Measurements from ENCODE around the gene DEFB125.
"Not testable (repeated sequence)": the region's sequence is repeated elsewhere in the genome, so short reads cannot be mapped to it uniquely, and the experiment has no call there.

DEFB125 gene, protein sequence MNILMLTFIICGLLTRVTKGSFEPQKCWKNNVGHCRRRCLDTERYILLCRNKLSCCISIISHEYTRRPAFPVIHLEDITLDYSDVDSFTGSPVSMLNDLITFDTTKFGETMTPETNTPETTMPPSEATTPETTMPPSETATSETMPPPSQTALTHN

DNA sequence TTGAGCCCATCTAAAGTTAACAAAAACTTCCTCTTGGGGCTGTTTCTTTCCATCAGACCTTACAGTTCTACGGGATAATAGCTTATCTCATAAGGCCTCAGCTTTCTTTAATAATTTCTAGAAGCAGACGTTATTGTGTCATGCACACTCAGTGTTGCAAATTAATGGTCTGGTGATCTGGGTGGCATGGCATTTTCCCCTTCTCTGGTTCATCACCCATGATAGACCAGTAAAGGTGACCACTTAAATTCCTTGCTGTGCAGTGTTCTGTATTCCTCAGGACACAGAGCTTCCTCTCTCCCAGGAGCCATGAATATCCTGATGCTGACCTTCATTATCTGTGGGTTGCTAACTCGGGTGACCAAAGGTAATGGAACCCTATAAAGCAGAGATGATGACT is at the start of gene DEFB125:
Gene DEFB125, plus strand, starts transcription at position 272 of the 400 bp plus-strand sequence. Its CDS starts 38 bp downstream, at position 310.
- in situ Hi-C loops (cut with HindIII; ENCODE audit: low sequenced_read_pairs), result no loop called here

DNA sequence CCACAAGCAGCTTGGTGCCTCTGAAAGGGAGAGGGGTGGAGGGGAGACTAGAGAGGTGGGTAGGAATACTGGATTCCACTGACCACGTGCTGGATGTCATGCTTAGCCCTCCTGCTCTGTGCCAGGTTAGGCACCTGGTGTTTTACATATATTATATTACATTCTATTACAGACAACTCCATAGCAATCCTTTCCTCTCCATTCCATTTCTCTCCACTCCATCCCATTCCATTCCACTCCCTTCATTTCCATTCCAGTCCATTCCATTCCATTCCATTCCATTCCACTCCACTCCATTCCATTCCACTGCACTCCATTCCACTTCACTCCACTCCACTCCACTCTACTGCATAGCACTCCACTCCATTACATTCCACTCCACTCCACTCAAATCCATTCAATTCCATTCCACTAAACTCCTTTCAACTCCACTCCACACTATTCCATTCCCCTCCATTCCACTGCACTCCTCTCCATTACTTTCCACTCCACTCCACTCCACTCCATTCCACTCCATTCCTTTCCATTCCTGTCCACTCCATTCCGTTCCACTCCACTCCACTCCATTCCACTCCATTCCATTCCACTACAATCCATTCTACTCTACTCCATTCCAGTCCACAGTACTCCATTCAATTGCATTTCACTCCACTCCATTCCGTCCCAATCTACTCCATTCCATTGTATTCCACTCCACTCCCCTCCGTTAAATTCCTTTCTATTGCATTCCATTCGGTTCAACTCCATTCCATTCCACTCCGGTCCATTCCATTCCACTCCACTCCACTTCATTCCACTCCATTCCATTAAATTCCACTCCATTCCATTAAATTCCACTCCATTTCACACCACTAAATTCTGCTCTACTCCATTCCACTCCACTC is 27.2 kb upstream of the DEFB125 start:
- in situ Hi-C loops (cut with HindIII; ENCODE audit: low sequenced_read_pairs), result no loop called here

DNA sequence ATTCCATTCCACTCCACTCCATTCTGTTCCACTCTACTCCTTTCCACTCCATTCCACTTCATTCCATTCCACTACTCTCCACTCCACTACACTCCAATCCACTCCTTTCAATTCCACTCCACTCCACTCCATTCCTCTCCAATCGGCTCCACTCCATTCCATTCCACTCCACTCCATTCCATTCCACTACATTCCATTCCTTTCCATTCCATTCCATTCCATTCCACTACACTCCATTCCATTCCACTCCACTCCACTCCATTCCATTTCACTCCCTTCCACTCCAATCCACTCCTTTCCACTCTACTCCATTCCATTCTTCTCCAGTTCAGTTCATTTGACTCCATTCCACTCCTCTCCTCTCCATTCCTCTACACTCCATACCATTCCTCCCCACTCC is 26.2 kb upstream of the DEFB125 start:
- in situ Hi-C loops (cut with HindIII; ENCODE audit: low sequenced_read_pairs), result no loop called here

DNA sequence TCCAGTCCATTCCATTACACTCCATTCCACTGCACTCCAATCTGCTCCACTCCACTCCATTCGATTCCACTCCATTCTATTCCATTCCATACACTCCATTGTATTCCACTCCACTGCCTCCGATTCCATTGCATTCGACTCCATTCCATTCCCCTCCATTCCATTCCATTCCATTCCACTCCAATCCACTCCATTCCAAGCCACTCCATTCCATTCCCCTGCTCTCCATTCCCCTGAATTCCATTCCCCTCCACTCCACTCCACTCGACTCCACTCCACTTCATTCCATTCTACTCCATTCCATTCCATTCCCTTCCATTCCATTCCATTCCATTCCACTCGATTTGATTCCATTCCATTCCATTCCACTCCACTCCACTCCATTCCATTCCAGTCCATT is 25.7 kb upstream of the DEFB125 start:
- in situ Hi-C loops (cut with HindIII; ENCODE audit: low sequenced_read_pairs), result no loop called here

DNA sequence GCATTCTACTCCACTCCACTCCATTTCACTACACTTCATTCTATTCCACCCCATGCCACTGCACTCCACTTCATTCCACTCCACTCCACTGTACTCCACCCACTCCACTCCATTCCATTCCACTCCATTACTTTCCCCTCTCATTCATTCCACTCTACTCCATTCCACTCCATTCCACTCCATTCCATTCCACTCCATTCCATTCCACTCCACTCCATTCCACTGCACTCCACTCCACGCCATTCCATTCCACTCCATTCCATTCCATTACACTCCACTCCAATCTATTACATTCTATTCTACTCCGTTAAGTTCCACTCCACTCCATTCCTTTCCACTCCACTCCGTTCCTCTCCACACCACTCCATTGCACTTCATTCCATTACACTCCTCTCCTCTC is 25.0 kb upstream of the DEFB125 start:
- in situ Hi-C loops (cut with HindIII; ENCODE audit: low sequenced_read_pairs), result no loop called here

DNA sequence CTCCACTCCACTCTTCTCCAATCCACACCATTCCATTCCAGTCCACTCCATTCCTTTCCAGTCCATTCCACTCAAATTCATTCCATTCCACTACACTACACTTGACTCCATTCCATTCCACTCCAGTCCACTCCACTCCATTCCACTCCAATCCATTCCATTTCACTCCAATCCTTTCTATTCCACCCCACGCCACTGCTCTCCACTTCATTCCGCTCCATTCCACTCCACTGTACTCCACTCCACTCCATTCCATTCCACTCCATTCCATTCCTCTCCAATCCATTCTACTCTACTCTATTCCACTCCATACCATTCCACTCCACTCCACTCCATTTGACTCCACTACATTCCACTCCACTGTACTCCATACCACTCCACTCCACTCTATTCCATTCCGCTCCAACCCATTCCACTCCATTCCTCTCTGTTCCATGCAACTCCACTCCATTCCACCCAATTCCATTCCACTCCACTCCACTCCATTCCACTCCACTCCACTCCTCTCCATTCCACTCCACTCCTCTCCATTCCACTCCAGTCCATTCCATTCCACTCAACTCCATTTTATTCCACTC is 23.4 kb upstream of the DEFB125 start:
- in situ Hi-C loops (cut with HindIII; ENCODE audit: low sequenced_read_pairs), result no loop called here

DNA sequence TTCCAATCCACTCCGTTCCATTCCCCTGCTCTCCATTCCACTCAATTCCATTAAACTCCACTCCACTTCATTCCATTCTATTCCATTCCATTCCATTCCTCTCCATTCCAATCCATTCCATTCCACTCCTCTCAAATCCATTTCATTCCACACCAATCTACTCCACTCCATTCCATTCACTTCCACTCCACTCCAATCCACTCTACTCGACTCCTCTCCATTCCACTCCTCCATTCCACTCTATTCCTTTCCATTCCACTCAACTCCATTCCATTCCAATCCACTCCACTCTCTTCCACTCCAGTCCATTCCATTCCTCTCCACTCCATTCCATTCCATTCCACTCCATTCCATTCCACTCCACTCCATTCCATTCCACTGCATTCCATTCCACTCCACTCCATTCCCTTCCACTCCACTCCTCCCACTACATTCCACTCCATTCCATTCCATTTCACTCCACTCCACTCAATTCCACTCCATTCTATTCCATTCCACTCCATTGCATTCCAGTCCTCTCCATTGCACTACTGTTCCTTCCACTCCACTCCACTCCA is 22.6 kb upstream of the DEFB125 start:
- in situ Hi-C loops (cut with HindIII; ENCODE audit: low sequenced_read_pairs), result no loop called here

DNA sequence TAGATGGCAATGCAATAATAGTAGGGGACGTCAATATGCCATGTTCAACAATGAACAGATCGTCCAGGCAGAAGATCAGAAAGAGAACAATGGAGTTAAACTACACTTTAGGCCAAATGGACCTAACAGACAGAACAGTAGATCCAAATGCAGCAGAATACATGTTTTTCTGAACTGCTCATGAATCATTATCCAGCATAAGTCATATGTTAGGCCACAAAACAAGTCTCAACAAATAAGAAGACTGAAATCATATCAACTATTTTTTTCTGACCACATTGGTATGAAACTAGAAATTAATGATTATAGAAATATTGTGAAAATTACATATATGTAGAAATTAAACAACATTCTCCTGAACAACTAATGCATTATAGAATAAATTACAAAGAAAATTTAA is 10.2 kb upstream of the DEFB125 start:
- in situ Hi-C loops (cut with HindIII; ENCODE audit: low sequenced_read_pairs), result no loop called here

DNA sequence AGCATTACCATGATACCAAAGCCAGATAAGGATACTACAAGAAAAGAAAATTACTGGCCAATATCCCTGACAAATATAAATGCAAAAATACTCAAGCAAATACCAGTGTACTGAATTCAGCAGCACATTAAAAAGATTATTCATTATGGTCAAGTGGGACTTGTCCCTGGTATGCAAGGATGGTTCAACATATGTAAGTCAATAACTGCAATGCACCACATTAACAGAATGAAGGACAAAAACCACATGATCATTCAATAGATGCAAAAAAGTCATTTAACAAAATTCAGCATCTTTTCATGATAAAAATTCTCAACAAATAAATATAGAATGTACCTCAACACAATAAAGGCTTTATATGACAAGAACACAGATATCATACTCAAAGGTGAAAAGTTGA is 9.1 kb upstream of the DEFB125 start:
- in situ Hi-C loops (cut with HindIII; ENCODE audit: low sequenced_read_pairs), result no loop called here

DNA sequence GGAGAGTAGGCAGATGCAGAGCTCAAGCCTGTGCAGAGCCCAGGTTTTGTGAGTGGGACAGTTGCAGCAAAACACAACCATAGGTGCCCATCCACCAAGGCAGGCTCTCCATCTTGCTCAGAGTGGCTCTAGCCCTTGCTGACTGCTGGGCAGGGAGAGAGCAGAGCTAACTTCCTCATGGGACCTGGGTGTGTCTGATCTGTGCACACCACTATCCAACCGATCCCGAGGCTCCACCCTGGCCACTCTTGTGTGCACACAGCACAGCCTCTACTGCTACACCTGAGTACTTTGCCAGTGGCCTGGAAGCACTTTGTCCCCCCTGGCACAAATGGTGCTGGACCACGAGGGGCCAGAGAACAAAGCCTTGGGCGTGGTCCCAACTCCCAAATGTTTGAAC is 7.9 kb upstream of the DEFB125 start:
- in situ Hi-C loops (cut with HindIII; ENCODE audit: low sequenced_read_pairs), result no loop called here

DNA sequence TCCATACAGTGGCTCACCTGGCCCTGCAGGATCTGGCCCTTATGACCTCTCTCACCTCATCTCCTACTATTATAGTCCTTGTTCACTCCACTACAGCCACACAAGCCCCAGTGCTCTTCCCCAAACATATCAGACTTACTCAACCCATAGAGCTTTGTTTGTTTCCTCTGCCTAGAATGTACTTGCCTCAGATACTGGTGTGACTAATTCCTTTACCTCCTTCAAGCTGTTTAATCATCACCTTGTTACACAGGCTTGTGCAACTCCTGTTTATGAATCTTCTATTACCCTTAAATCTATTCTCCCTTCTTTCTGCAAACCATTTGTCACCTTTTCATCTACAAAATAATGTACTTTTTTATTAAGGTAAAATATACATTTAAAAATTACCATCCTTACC is 3.2 kb downstream of the DEFB125 start:
- in situ Hi-C loops (cut with HindIII; ENCODE audit: low sequenced_read_pairs), result no loop called here

DNA sequence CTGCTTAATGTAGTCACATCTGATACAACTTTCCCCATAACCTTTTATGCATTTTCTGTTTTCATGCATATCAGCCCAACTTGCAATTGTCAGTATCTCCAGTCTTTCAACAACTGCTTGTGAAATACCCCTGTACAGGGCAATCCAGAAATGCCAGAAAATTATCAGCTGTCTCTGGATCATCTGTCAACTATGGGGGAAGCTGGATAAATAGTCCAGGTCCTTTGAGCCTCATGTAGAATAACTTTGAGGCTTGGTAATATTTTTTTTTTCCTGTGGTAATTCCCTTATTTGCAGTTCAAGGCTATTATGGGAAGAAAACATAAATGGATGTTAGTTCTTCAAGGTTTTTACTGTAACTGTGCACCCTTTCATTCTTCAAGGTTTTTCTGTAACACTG is 6.2 kb downstream of the DEFB125 start:
- in situ Hi-C loops (cut with HindIII; ENCODE audit: low sequenced_read_pairs), result no loop called here

DNA sequence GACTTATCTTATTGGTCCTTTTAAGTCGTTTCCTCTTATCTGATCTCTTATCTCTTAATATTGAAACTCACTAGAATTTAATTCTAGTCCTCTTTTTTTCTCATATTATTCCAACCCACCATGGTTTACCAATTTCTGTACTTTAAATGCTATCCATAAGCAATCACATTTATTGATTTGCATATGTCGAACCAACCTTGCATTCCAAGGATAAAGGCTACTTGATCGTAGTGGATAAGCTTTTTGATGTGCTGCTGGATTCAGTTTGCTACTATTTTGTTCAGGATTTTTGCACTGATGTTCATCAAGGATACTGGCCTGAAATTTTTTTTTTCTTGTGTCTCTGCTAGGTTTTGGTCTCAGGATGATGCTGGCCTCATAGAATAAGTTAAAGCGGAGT is 7.7 kb downstream of the DEFB125 start:
- in situ Hi-C loops (cut with HindIII; ENCODE audit: low sequenced_read_pairs), result no loop called here

DNA sequence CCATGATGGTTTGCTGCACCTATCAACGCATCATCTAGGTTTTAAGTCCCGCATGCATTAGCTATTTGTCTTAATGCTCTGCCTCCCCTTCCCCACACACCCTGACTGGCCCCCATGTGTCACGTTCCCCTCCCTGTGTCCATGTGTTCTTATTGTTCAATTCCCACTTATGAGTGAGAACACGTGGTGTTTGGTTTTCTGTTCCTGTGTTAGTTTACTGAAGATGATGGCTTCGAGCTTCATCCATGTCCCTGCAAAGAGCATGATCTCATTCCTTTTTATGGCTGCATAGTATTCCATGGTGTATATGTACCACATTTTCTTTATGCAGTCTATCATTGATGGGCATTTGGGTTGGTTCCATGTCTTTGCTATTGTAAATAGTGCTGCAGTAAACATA is 10.2 kb downstream of the DEFB125 start:
- in situ Hi-C loops (cut with HindIII; ENCODE audit: low sequenced_read_pairs), result not testable (repeated sequence)

DNA sequence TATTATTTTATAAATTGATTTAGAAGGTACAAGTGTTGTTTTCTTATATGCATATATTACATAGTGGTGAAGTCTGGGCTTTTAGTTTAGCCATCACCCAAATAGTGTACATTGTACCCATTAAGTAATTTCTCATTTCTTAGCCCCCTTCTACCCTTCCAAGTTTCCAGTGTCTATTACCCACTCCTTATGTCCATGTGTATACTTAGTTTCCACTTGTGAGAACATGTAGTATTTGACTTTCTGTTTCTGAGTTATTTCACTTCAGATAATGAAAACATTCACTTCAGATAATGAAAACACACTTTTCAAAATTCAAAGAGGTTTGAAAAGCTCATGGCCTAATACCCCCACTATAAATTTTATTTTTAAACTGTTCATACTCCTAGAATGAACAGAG is 14.5 kb downstream of the DEFB125 start:
- in situ Hi-C loops (cut with HindIII; ENCODE audit: low sequenced_read_pairs), result no loop called here

DNA sequence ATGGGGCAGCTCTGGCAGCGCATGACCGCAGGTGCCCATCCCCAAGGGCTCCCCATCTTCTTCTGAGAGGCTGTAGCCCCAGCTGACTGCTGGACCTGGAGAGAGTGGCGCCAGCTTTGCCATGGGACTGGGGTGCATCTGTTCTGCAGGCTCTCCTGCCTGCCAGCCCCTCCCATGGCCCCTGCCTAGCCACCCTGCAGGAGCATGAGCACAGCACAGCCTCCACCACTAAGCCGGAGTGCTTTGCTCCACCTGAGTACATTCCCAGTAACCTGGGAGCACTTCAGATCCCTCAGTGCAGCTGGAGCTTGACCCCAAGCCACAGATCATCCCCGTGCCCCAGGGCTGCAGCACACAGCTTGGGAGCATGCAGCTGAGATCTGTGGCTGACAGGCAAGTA is 16.0 kb downstream of the DEFB125 start:
- in situ Hi-C loops (cut with HindIII; ENCODE audit: low sequenced_read_pairs), result no loop called here

DNA sequence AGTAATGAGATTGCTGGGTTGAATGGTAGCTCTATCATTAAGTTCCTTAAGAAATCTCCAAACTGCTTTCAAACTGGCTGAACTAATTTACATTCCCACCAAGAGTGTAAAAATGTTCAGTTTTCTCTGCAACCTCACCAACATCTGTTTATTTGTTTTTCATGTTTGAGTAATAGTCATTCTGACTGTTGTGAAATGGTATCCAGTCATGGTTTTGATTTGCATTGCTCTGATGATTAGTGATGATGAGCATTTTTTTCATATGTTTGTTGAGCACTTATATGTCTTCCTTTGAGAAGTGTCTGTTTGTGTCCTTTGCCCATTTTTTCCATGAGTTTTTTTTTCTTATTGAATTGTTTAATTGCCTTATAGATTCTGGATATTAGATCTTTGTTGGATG is 24.9 kb downstream of the DEFB125 start:
- in situ Hi-C loops (cut with HindIII; ENCODE audit: low sequenced_read_pairs), result no loop called here

DNA sequence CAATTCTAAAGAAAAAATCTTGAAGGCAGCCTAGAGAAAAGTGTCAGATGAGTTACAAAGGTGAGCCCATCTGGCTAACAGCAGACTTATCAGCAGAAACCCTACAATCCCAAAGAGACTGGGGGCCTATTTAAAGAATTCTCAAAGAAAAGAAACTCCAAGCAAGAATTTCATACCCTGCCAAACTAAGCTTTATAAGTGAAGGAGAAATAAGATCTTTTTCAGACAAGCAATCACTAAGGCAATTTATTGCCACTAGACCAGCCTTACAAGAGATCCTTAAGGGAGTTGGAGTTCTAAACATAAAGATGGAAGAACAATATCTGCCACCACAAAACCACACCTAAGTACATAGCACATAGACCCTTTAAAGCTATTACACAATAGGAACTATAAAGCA is 30.0 kb downstream of the DEFB125 start:
- in situ Hi-C loops (cut with HindIII; ENCODE audit: low sequenced_read_pairs), result no loop called here

DNA sequence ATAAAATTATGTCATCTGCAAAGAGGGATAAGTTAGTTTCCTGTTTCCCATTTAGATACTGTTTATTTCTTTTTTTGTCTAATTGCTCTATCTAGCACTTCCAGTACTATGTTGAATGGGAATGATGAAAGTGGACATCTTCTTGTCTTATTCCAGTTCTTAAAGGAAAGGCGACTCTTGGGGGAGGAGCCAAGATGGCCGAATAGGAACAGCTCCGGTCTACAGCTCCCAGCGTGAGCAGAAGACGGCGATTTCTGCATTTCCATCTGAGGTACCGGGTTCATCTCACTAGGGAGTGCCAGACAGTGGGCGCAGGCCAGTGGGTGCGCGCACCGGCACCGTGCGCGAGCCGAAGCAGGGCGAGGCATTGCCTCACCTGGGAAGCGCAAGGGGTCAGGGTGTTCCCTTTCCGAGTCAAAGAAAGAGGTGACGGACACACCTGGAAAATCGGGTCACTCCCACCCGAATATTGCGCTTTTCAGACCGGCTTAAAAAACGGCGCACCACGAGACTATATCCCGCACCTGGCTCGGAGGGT is 42.4 kb downstream of the DEFB125 start:
- in situ Hi-C loops (cut with HindIII; ENCODE audit: low sequenced_read_pairs), result not testable (repeated sequence)

DNA sequence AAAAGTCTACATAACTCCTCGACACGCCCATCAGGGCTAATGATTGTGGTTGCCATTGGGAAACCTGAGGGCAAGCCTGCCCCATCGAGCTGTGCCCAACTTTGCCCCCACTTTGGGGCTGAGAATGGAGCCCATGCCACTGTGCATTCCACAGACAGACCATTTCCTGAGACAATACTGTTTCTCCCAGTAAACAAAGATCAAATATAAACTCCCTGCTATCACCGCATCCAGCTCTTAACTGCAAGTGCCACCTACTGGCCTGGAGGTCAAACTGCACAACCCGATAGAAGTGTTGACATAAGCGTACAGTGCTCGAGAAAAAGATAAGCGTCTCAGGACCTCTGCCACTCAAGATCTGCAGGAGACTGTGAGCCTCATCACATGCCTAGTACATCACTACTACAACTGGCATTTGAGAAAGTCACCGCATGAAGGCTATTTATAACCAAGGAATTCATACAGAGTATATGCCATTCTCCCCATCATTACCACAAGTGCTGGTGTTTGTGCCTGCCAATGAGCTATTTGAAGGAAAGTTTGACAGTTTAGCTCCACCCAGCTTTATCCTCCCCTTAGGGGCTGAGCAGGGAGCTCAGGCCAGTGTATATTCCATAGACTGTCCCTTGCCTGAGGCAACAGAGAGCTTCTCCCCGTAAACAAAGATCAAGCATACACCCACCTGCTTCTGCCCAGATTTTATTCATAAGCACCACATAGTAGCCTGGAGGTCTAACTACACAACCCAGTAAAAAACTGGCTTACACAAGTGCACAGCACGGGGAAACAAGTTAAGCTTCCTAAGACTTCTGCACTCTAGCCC is 50.4 kb downstream of the DEFB125 start:
- in situ Hi-C loops (cut with HindIII; ENCODE audit: low sequenced_read_pairs), result no loop called here

DNA sequence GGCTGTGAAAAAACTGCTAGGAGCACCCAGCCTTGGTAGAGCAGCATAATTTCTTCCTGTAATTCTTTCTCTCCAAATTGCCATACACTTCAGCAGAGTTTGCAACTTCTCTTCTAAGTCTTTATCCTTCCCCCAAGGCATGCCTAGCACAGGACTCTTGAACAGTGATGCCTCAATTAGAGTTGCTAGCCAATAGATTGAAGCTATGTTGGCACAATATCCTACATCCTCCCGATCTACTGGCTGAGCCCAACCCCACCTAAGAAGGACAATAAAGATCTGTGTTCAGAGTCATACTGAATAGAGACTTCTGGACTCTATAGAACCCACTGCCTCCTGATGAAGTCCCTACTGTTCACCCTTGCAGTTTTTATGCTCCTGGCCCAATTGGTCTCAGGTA is 54.8 kb downstream of the DEFB125 start, which contains the start of gene DEFB126:
Gene DEFB126, plus strand, starts transcription at position 301 of the 400 bp plus-strand sequence. Its CDS starts 39 bp downstream, at position 340.
- in situ Hi-C loops (cut with HindIII; ENCODE audit: low sequenced_read_pairs), result no loop called here
